Measurements from ENCODE around the gene KDELR3. TPM values are rescaled to one million over a fixed set of nuclear protein-coding genes. Genes with fewer than 3 reads are reported as not detected.

Gene KDELR3
- total and polyA plus RNA-seq, 8 donors = 2.9 to 14.6 (median 5.8) TPM

DNA sequence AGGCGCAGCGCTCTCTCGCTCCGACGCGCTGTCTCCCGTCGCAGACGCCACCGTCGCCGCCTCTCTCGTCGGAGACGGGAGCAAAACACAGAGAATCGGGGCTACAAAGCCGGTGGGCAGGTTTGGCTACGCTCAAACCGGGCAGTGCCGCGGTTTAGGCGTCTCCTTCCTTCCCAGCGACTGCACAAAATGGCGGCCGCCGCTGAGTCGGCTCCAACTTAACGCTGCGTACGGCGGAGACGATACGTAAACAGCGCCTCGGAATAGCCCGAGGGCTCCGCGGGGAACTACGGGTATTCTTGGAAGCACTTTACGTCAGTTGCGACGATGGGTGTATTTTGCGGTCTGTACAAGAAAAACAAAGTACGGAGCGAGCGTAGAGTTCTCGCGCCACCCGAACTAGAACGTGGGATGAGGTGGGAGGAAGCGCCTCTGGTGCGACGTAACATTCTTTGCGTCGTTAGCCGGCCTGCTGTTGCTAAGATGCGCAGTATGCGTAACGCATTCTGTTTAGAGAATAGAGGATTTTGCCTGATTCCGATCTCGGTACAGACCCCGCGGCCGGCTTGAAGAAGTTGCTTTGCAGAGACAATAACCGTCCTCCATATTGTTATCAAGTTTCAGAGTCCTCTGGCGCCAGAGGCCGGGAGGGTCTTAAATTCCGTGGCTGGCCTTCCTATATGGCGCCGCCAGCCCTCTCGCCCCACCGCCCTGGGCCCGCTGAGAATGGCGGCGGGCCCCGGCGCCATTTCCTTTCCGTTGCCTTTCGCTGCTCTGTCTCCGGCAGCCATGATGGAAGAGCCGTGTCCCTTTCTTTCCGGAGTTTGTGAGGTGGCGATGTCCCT lies 38.4 kb downstream of the KDELR3 start, which contains the start of gene DDX17:
Gene DDX17, minus strand, starts transcription at position 194 of the 845 bp plus-strand sequence.
- ATAC-seq (peak; percentile 83 to 92 (median 86)), FAIRE-seq (peak; percentile 95), DNase-seq (peak; percentile 93 to 97 (median 95))
- intact Hi-C loops (cut with DNase I) = no loop called here
- H3K4me1 ChIP-seq = peaks cover 21 to 28% (median 26%) of the 10 kb centered on the region in 3 donors
- no peaks in the 10 kb centered on the region for H3K9me3 ChIP-seq
- 0 to 1% methylated on average over 82 to 83 of the region's 83 CpGs for WGBS, 2 donors
- H3K27ac ChIP-seq = peak within 1 kb of the TSS; percentile 98 to 100 (median 99)
- H3K27me3 ChIP-seq = no peaks in the 10 kb centered on the region
- TF ChIP-seq, protein P1, sequence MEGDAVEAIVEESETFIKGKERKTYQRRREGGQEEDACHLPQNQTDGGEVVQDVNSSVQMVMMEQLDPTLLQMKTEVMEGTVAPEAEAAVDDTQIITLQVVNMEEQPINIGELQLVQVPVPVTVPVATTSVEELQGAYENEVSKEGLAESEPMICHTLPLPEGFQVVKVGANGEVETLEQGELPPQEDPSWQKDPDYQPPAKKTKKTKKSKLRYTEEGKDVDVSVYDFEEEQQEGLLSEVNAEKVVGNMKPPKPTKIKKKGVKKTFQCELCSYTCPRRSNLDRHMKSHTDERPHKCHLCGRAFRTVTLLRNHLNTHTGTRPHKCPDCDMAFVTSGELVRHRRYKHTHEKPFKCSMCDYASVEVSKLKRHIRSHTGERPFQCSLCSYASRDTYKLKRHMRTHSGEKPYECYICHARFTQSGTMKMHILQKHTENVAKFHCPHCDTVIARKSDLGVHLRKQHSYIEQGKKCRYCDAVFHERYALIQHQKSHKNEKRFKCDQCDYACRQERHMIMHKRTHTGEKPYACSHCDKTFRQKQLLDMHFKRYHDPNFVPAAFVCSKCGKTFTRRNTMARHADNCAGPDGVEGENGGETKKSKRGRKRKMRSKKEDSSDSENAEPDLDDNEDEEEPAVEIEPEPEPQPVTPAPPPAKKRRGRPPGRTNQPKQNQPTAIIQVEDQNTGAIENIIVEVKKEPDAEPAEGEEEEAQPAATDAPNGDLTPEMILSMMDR (IDR thresholded peaks at IDR 0.05) = no peak
- peaks cover 0 to 3% (median 3%) of the 10 kb centered on the region in 3 donors for H3K36me3 ChIP-seq
- peak within 1 kb of the TSS; percentile 62 to 74 (median 70) for H3K4me3 ChIP-seq

GRCh38 chr22:38510416-38510970 lies 42.6 kb downstream of the KDELR3 start:
- Histone ChIP-seq H3K27ac (no peak overlapping the region), H3K9me3 (no peaks in the 10 kb centered on the region), H3K36me3 (no peaks in the 10 kb centered on the region), H3K27me3 (no peaks in the 10 kb centered on the region), H3K4me3 (no peak overlapping the region), H3K4me1 (no peaks in the 10 kb centered on the region)
- no peak for ATAC-seq
- intact Hi-C loops (cut with DNase I) = no loop called here
- WGBS, 2 donors = 90 to 93% methylated on average over 5 of the region's 5 CpGs
- TF ChIP-seq, protein P1 (IDR thresholded peaks at IDR 0.05) = no peak
- FAIRE-seq = no peak
- no peak for DNase-seq

DNA sequence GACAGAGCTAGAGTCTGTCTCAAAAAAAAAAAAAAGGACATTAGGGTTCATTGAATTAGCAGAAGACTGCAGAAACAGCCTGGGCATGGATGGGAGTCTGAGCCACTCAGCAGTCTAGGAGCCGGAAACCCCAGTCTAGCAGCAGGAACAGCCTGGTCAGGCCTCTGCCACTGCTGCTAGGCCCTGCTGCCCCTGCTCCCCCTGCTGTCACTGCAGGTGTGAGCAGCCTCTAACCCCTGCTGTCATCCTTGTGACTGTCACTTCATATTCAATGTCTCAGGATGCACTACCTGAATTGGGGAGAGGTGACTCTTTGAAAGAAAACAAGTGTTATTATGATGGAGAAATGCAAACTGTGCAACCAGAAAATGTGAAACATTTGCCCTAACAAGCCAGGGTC lies 45.2 kb downstream of the KDELR3 start:
- TF ChIP-seq, protein P1 (IDR thresholded peaks at IDR 0.05) = no peak
- H3K27ac ChIP-seq = no peak overlapping the region
- H3K9me3 ChIP-seq = no peaks in the 10 kb centered on the region
- no peak for DNase-seq
- H3K4me1 ChIP-seq = no peaks in the 10 kb centered on the region
- no peak for FAIRE-seq
- peak in 2 of 4 donors; percentile 66 to 69 for ATAC-seq
- H3K4me3 ChIP-seq = no peak overlapping the region
- H3K36me3 ChIP-seq = no peaks in the 10 kb centered on the region
- WGBS, 2 donors = 81 to 82% methylated on average over 1 of the region's 1 CpG
- H3K27me3 ChIP-seq = no peaks in the 10 kb centered on the region
- intact Hi-C loops (cut with DNase I) = no loop called here

DNA sequence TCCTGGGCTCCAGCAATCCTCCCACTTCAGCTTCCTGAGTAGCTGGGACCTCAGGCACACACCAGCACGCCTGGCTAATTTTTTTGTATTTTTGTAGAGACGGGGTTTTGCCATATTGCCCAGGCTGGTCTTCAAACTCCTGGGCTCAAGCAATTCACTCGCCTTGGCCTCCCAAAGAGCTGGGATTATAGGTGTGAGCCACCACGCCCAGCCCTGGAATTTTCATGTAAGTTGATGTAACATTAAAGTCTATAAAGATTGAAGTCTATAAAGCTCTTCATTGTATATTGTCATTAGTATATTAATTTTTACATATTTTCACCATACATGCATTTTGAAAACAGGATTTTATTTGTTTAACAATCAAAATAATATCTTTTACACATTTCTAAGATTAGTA lies 50.7 kb downstream of the KDELR3 start:
- no peak for ATAC-seq
- intact Hi-C loops (cut with DNase I) = no loop called here
- WGBS, 2 donors = 87 to 95% methylated on average over 4 of the region's 4 CpGs
- DNase-seq = no peak
- Histone ChIP-seq H3K36me3 (no peaks in the 10 kb centered on the region), H3K9me3 (no peaks in the 10 kb centered on the region), H3K4me3 (no peak overlapping the region), H3K4me1 (no peaks in the 10 kb centered on the region), H3K27me3 (no peaks in the 10 kb centered on the region), H3K27ac (no peak overlapping the region)
- no peak for FAIRE-seq
- TF ChIP-seq, protein P1 (IDR thresholded peaks at IDR 0.05) = no peak

Measured in pancreas (tissue), 10 donors.